Activated CD4-positive, alpha-beta memory T cell treated with anti-CD3 and anti-CD28 coated beads for 36 hours (primary cell): ENCODE data around the gene AFF2. TPM values are rescaled to one million over a fixed set of nuclear protein-coding genes. Genes with fewer than 3 reads are reported as not detected.

Experiments
- CTCF ChIA-PET: fragments of 350-600 bp; sonication (Branson Sonifier 250); formaldehyde crosslinking; loops from one replicate; lab custom pipeline; 2021; ENCODE audit warnings: antibody characterized with exemption, inconsistent platforms; lab: Charles Lee
- POLR2A ChIA-PET: fragments of 350-600 bp; sonication (Branson Sonifier 250); formaldehyde crosslinking; loops from one replicate; lab custom pipeline; 2021; ENCODE audit warnings: antibody characterized with exemption; lab: Charles Lee
- DNase-seq: peaks from one replicate; pipeline ENCODE4 v3.0.0-alpha.2; 2020
- H3K27ac Mint-ChIP-seq: one replicate; pipeline ENCODE4 v1.8.0; 2021; ENCODE audit warnings: mixed read lengths
- H3K27me3 Mint-ChIP-seq: one replicate; pipeline ENCODE4 v1.8.0; 2021; ENCODE audit warnings: mixed read lengths
- H3K36me3 Mint-ChIP-seq: one replicate; pipeline ENCODE4 v1.8.0; 2021; ENCODE audit warnings: mixed read lengths
- H3K4me1 Mint-ChIP-seq: one replicate; pipeline ENCODE4 v1.8.0; 2021; ENCODE audit warnings: low read depth, mixed read lengths
- H3K4me3 Mint-ChIP-seq: one replicate; pipeline ENCODE4 v1.8.0; 2021; ENCODE audit warnings: mild to moderate bottlenecking, mixed read lengths
- H3K9me3 Mint-ChIP-seq: one replicate; pipeline ENCODE4 v1.8.0; 2021; ENCODE audit warnings: mixed read lengths
- intact Hi-C: fragments of 100-400 bp; cut with micrococcal nuclease; formaldehyde crosslinking; loops from one replicate; pipeline ENCODE4 v1.15.1; 2023
- total RNA-seq, 2 experiments: library from RNA; stranded (reverse); gene quantifications; one replicate each; pipeline ENCODE4 v1.2.3, GENCODE V29; 2021

Gene AFF2
- total RNA-seq, 2 experiments from 2014 or later = 0.36 to 0.45 TPM

GRCh38 chrX:148568763-148569162 lies 68.3 kb downstream of the AFF2 start:
- no peaks in the 10 kb centered on the region for H3K9me3 Mint-ChIP-seq
- H3K36me3 Mint-ChIP-seq = no peaks in the 10 kb centered on the region
- ChIA-PET POLR2A (no interaction called here), CTCF (no interaction called here)
- H3K4me1 Mint-ChIP-seq = no peaks in the 10 kb centered on the region
- intact Hi-C loops = no loop called here
- H3K27ac Mint-ChIP-seq = no peak overlapping the region
- H3K27me3 Mint-ChIP-seq = no peaks in the 10 kb centered on the region
- H3K4me3 Mint-ChIP-seq = no peak overlapping the region
- no peak for DNase-seq

- CTCF ChIA-PET = no interaction called here
These were observed 71.9 kb downstream of the AFF2 start for GRCh38 chrX:148572337-148572736.

GRCh38 chrX:148573119-148573518 lies 72.7 kb downstream of the AFF2 start:
- no peak for DNase-seq
- Mint-ChIP-seq H3K27ac (no peak overlapping the region), H3K27me3 (no peaks in the 10 kb centered on the region), H3K36me3 (no peaks in the 10 kb centered on the region), H3K4me1 (no peaks in the 10 kb centered on the region), H3K4me3 (no peak overlapping the region), H3K9me3 (no peaks in the 10 kb centered on the region)
- CTCF ChIA-PET = no interaction called here
- intact Hi-C loops = no loop called here
- POLR2A ChIA-PET = no interaction called here

More at GRCh38 chrX:148572337-148572736, 71.9 kb downstream of the AFF2 start:
- no peak overlapping the region for H3K27ac Mint-ChIP-seq
- H3K9me3 Mint-ChIP-seq = no peaks in the 10 kb centered on the region
- no peak for DNase-seq
- H3K27me3 Mint-ChIP-seq = no peaks in the 10 kb centered on the region
- POLR2A ChIA-PET = no interaction called here
- intact Hi-C loops = no loop called here
- no peak overlapping the region for H3K4me3 Mint-ChIP-seq
- H3K36me3 Mint-ChIP-seq = no peaks in the 10 kb centered on the region
- H3K4me1 Mint-ChIP-seq = no peaks in the 10 kb centered on the region

- Mint-ChIP-seq H3K4me1 (no peaks in the 10 kb centered on the region), H3K4me3 (no peak overlapping the region), H3K9me3 (no peaks in the 10 kb centered on the region), H3K27me3 (no peaks in the 10 kb centered on the region), H3K36me3 (no peaks in the 10 kb centered on the region), H3K27ac (no peak overlapping the region)
- ChIA-PET POLR2A (no interaction called here), CTCF (no interaction called here)
- intact Hi-C loops = no loop called here
- no peak for DNase-seq
These were observed 74.0 kb downstream of the AFF2 start for GRCh38 chrX:148574237-148574973.

- no peaks in the 10 kb centered on the region for H3K36me3 Mint-ChIP-seq
- H3K4me3 Mint-ChIP-seq = no peak overlapping the region
- no peaks in the 10 kb centered on the region for H3K4me1 Mint-ChIP-seq
- H3K9me3 Mint-ChIP-seq = no peaks in the 10 kb centered on the region
- H3K27ac Mint-ChIP-seq = no peak overlapping the region
- ChIA-PET CTCF (no interaction called here), POLR2A (no interaction called here)
- DNase-seq = no peak
- intact Hi-C loops = no loop called here
- H3K27me3 Mint-ChIP-seq = no peaks in the 10 kb centered on the region
These were observed 76.0 kb downstream of the AFF2 start for GRCh38 chrX:148576396-148576795.

GRCh38 chrX:148577741-148578140 lies 77.3 kb downstream of the AFF2 start:
- no peaks in the 10 kb centered on the region for H3K4me1 Mint-ChIP-seq
- H3K27me3 Mint-ChIP-seq = no peaks in the 10 kb centered on the region
- CTCF ChIA-PET = no interaction called here

GRCh38 chrX:148580016-148580415 lies 79.6 kb downstream of the AFF2 start:
- H3K27me3 Mint-ChIP-seq = no peaks in the 10 kb centered on the region
- no peaks in the 10 kb centered on the region for H3K36me3 Mint-ChIP-seq
- H3K9me3 Mint-ChIP-seq = peaks cover 4% of the 10 kb centered on the region
- CTCF ChIA-PET = no interaction called here
- POLR2A ChIA-PET = no interaction called here
- DNase-seq = no peak
- H3K27ac Mint-ChIP-seq = no peak overlapping the region
- no peaks in the 10 kb centered on the region for H3K4me1 Mint-ChIP-seq
- H3K4me3 Mint-ChIP-seq = no peak overlapping the region
- intact Hi-C loops = no loop called here

More at GRCh38 chrX:148577741-148578140, 77.3 kb downstream of the AFF2 start:
- POLR2A ChIA-PET = no interaction called here
- no peak overlapping the region for H3K4me3 Mint-ChIP-seq
- DNase-seq = no peak
- no peaks in the 10 kb centered on the region for H3K36me3 Mint-ChIP-seq
- H3K27ac Mint-ChIP-seq = no peak overlapping the region
- intact Hi-C loops = no loop called here
- H3K9me3 Mint-ChIP-seq = peaks cover 3% of the 10 kb centered on the region

- intact Hi-C loops = no loop called here
- no peaks in the 10 kb centered on the region for H3K36me3 Mint-ChIP-seq
These were observed 81.9 kb downstream of the AFF2 start for GRCh38 chrX:148582353-148582752.

GRCh38 chrX:148588649-148589310 lies 88.4 kb downstream of the AFF2 start:
- H3K4me1 Mint-ChIP-seq = no peaks in the 10 kb centered on the region
- POLR2A ChIA-PET = no interaction called here

More at GRCh38 chrX:148582353-148582752, 81.9 kb downstream of the AFF2 start:
- H3K9me3 Mint-ChIP-seq = peaks cover 4% of the 10 kb centered on the region
- H3K27me3 Mint-ChIP-seq = no peaks in the 10 kb centered on the region
- POLR2A ChIA-PET = no interaction called here
- DNase-seq = no peak
- H3K4me1 Mint-ChIP-seq = no peaks in the 10 kb centered on the region
- no peak overlapping the region for H3K4me3 Mint-ChIP-seq
- CTCF ChIA-PET = no interaction called here
- no peak overlapping the region for H3K27ac Mint-ChIP-seq

GRCh38 chrX:148592595-148592994 lies 92.2 kb downstream of the AFF2 start:
- POLR2A ChIA-PET = no interaction called here
- H3K36me3 Mint-ChIP-seq = no peaks in the 10 kb centered on the region
- intact Hi-C loops = no loop called here
- H3K27ac Mint-ChIP-seq = no peak overlapping the region
- H3K27me3 Mint-ChIP-seq = no peaks in the 10 kb centered on the region
- no peaks in the 10 kb centered on the region for H3K9me3 Mint-ChIP-seq
- CTCF ChIA-PET = interaction anchor here (0.7 kb wide), 1 partner anchor 829 kb away, joined by 3 read pairs; no protein-coding TSS in a partner anchor
- no peak for DNase-seq
- no peaks in the 10 kb centered on the region for H3K4me1 Mint-ChIP-seq
- H3K4me3 Mint-ChIP-seq = no peak overlapping the region

More at GRCh38 chrX:148588649-148589310, 88.4 kb downstream of the AFF2 start:
- CTCF ChIA-PET = no interaction called here
- intact Hi-C loops = no loop called here
- H3K4me3 Mint-ChIP-seq = no peak overlapping the region
- no peaks in the 10 kb centered on the region for H3K27me3 Mint-ChIP-seq
- DNase-seq = no peak
- H3K36me3 Mint-ChIP-seq = no peaks in the 10 kb centered on the region
- H3K9me3 Mint-ChIP-seq = no peaks in the 10 kb centered on the region
- no peak overlapping the region for H3K27ac Mint-ChIP-seq

GRCh38 chrX:148593146-148593545 lies 92.7 kb downstream of the AFF2 start:
- H3K4me1 Mint-ChIP-seq = no peaks in the 10 kb centered on the region
- DNase-seq = no peak
- H3K9me3 Mint-ChIP-seq = no peaks in the 10 kb centered on the region
- no peak overlapping the region for H3K27ac Mint-ChIP-seq
- CTCF ChIA-PET = interaction anchor here (0.7 kb wide), 1 partner anchor 829 kb away, joined by 3 read pairs; no protein-coding TSS in a partner anchor
- H3K36me3 Mint-ChIP-seq = no peaks in the 10 kb centered on the region
- H3K4me3 Mint-ChIP-seq = no peak overlapping the region
- no peaks in the 10 kb centered on the region for H3K27me3 Mint-ChIP-seq
- intact Hi-C loops = no loop called here
- POLR2A ChIA-PET = no interaction called here

GRCh38 chrX:148593987-148594386 lies 93.6 kb downstream of the AFF2 start:
- no peaks in the 10 kb centered on the region for H3K27me3 Mint-ChIP-seq
- H3K9me3 Mint-ChIP-seq = no peaks in the 10 kb centered on the region
- no peak for DNase-seq
- CTCF ChIA-PET = no interaction called here
- H3K4me1 Mint-ChIP-seq = no peaks in the 10 kb centered on the region
- intact Hi-C loops = no loop called here
- no peak overlapping the region for H3K4me3 Mint-ChIP-seq
- POLR2A ChIA-PET = no interaction called here
- no peak overlapping the region for H3K27ac Mint-ChIP-seq
- H3K36me3 Mint-ChIP-seq = no peaks in the 10 kb centered on the region
